NCI-H82 treated with DMSO at 0.1 percent for 48 hours (cell line): ENCODE measurements around the gene PTPN14.

Source experiments
- DNase-seq: peaks from one replicate; lab custom pipeline; 2025; ENCODE audit not compliant: unreplicated experiment; lab: John Stamatoyannopoulos, UW

Gene PTPN14

GRCh38 chr1:214569357-214570004 lies 18.1 kb upstream of the PTPN14 start:
- no peak for DNase-seq

- no peak for DNase-seq
These were observed 16.9 kb upstream of the PTPN14 start for GRCh38 chr1:214568328-214568727.

- no peak for DNase-seq
These were observed 16.1 kb upstream of the PTPN14 start for GRCh38 chr1:214567481-214567980.

GRCh38 chr1:214566158-214567104 lies 15.0 kb upstream of the PTPN14 start:
- no peak for DNase-seq

- DNase-seq, result no peak
These were observed 13.9 kb upstream of the PTPN14 start for GRCh38 chr1:214565310-214565709.

GRCh38 chr1:214563881-214564280 lies 12.5 kb upstream of the PTPN14 start:
- DNase-seq, result no peak

GRCh38 chr1:214557952-214558735 lies 6.7 kb upstream of the PTPN14 start:
- no peak for DNase-seq

- peak; percentile 88 for DNase-seq
These were observed 1.8 kb upstream of the PTPN14 start for GRCh38 chr1:214553142-214553710.

GRCh38 chr1:214552174-214552608 lies 789 bp upstream of the PTPN14 start:
- no peak for DNase-seq

- no peak for DNase-seq
These were observed 456 bp downstream of the PTPN14 start for GRCh38 chr1:214550857-214551435.

GRCh38 chr1:214550013-214550856 lies 1.2 kb downstream of the PTPN14 start:
- DNase-seq, result no peak

- DNase-seq, result peak; percentile 99
These were observed 1.8 kb downstream of the PTPN14 start for GRCh38 chr1:214549604-214550003.

GRCh38 chr1:214548988-214549387 lies 2.4 kb downstream of the PTPN14 start:
- no peak for DNase-seq

- no peak for DNase-seq
These were observed 3.1 kb downstream of the PTPN14 start for GRCh38 chr1:214548271-214548670.

GRCh38 chr1:214547747-214548146 lies 3.7 kb downstream of the PTPN14 start:
- DNase-seq, result no peak

- DNase-seq, result no peak
These were observed 4.3 kb downstream of the PTPN14 start for GRCh38 chr1:214546886-214547641.

- DNase-seq, result no peak
These were observed 5.3 kb downstream of the PTPN14 start for GRCh38 chr1:214546084-214546483.

- peak; percentile 47 for DNase-seq
These were observed 6.1 kb downstream of the PTPN14 start for GRCh38 chr1:214545293-214545692.

- no peak for DNase-seq
These were observed 6.6 kb downstream of the PTPN14 start for GRCh38 chr1:214544791-214545190.
